HepG2 (cell line): ENCODE results near the gene TMEM267. TPM values are rescaled to one million over a fixed set of nuclear protein-coding genes. Genes with fewer than 3 reads are reported as not detected.
A peak's percentile ranks its signal among the peaks of the same experiment; 100 is the strongest.

Source experiments
- ATAC-seq: fragments of 200-7000 bp; cut with Tn5 transposase; 3 replicates; pipeline ENCODE4 v1.9.1; 2020; ENCODE audit warnings: mild to moderate bottlenecking, moderate library complexity
- BruUV-seq: library from RNA; stranded (reverse); fragments of 400-500 nt; replicated peaks from 2 replicates; lab custom pipeline; 2021; lab: Mats Ljungman, UMichigan
- CTCF ChIA-PET: fragments of 300-600 bp; formaldehyde crosslinking; extraction: SDS; loops from one replicate; lab custom pipeline; 2021; ENCODE audit warnings: low total read pairs, inconsistent platforms, low intra/inter-chr PET ratio; lab: Yijun Ruan, JAX
- POLR2A ChIA-PET: fragments of 350-600 bp; sonication (Branson Sonifier 250); formaldehyde crosslinking; loops from one replicate; lab custom pipeline; 2020; ENCODE audit warnings: antibody characterized with exemption, inconsistent platforms; lab: Yijun Ruan, JAX
- DNase-seq: peaks from one replicate; pipeline ENCODE4 v3.0.0-alpha.2; 2015; ENCODE audit warnings: low spot score
- FAIRE-seq: peaks from 3 replicates; lab custom pipeline; 2011; peaks lifted over from hg19 to GRCh38; lab: Jason Lieb, UNC
- H2AFZ ChIP-seq: one replicate; pipeline ENCODE4 v1.6.1; 2011; ENCODE audit warnings: low read length, inconsistent platforms
- H3K27ac ChIP-seq: fragments of 300-600 bp; 3 replicates; pipeline ENCODE4 v1.8.0; 2011; ENCODE audit warnings: mixed run types, mild to moderate bottlenecking, mixed read lengths, low read length, inconsistent platforms; ENCODE audit not compliant: insufficient read depth; ENCODE audit errors: extremely low read length
- H3K27me3 ChIP-seq, 2 experiments: fragments of 200-600 bp in 1 of 2; 2 replicates in 1 of 2; 3 replicates in 1 of 2; pipeline versions ENCODE4 v1.6.0 to v1.8.0; 2011; ENCODE audit warnings: low read length in 2 of 2, mild to moderate bottlenecking in 2 of 2, moderate library complexity in 2 of 2, inconsistent platforms in 1 of 2; ENCODE audit not compliant: insufficient read depth in 2 of 2, control insufficient read depth in 1 of 2
- H3K36me3 ChIP-seq, 2 experiments: fragments of 200-600 bp in 1 of 2; replicated peaks in 1 of 2; 2 replicates in 1 of 2; 3 replicates in 1 of 2; pipeline versions ENCODE4 v1.5.1 to v1.8.0; 2011; ENCODE audit warnings: low read length in 2 of 2, inconsistent platforms in 1 of 2; ENCODE audit not compliant: insufficient read depth in 2 of 2, control insufficient read depth in 1 of 2
- H3K4me1 ChIP-seq: 2 replicates; pipeline ENCODE4 v1.5.1; 2012; ENCODE audit warnings: low read length, inconsistent platforms; ENCODE audit not compliant: insufficient read depth
- H3K4me2 ChIP-seq: 2 replicates; pipeline ENCODE4 v1.6.0; 2011; ENCODE audit warnings: low read depth, low read length, inconsistent platforms
- H3K4me3 ChIP-seq, 3 experiments: fragments of 200-600 bp in 1 of 3; sonication (generic), shearing (Covaris generic) in 1 of 3; replicated peaks in 1 of 3; 2 replicates each; pipeline ENCODE4 v1.5.1; 2011 to 2016; ENCODE audit warnings: low read length in 3 of 3, inconsistent platforms in 2 of 3, low read depth in 2 of 3, mild to moderate bottlenecking in 2 of 3, control low read depth in 1 of 3, mixed read lengths in 1 of 3; ENCODE audit not compliant: insufficient read depth in 1 of 3
- H3K79me2 ChIP-seq: one replicate; pipeline ENCODE4 v1.6.1; 2011; ENCODE audit warnings: low read length, inconsistent platforms; ENCODE audit not compliant: insufficient read depth
- H3K9ac ChIP-seq: 2 replicates; pipeline ENCODE4 v1.6.0; 2011; ENCODE audit warnings: mild to moderate bottlenecking, low read depth, low read length, inconsistent platforms; ENCODE audit not compliant: insufficient read depth
- H3K9me3 ChIP-seq: 2 replicates; pipeline ENCODE4 v1.5.1; 2012; ENCODE audit warnings: mild to moderate bottlenecking, low read length
- H4K20me1 ChIP-seq: 2 replicates; pipeline ENCODE4 v1.6.0; 2011; ENCODE audit warnings: inconsistent platforms, mild to moderate bottlenecking, low read length, moderate library complexity; ENCODE audit not compliant: insufficient read depth
- CBX1 ChIP-seq: IDR thresholded peaks from one replicate; pipeline ENCODE4 v1.6.1; 2016; ENCODE audit warnings: antibody characterized with exemption, low read depth
- STAG1 ChIP-seq: sonication (generic); formaldehyde crosslinking; IDR thresholded peaks from 2 replicates; pipeline ENCODE4 v1.4.0; 2020; ENCODE audit warnings: missing genetic modification reagents
- ZNF713 ChIP-seq: sonication (generic); formaldehyde crosslinking; IDR thresholded peaks from 2 replicates; pipeline ENCODE4 v1.4.0; 2020; ENCODE audit warnings: mild to moderate bottlenecking, missing genetic modification reagents
- WGBS: methylation state at CpG from one replicate; pipeline ENCODE4 v1.1.6; 2017; ENCODE audit warnings: low lambda C conversion rate; 5-methylcytosine and 5-hydroxymethylcytosine counted together
- in situ Hi-C: cut with HindIII; loops from 2 replicates; pipeline ENCODE4 v1.10.0; 2017; ENCODE audit warnings: low pct_unique_long_range_greater_than_20kb; ENCODE audit not compliant: extremely low pct_ligation_motif_present
- intact Hi-C: fragments of 100-400 bp; cut with micrococcal nuclease; formaldehyde crosslinking; loops from one replicate; pipeline ENCODE4 v1.10.0; 2022; ENCODE audit not compliant: unreplicated experiment
- polyA plus RNA-seq, 8 experiments: library from polyadenylated mRNA; depleted of rRNA in 3 of 8; stranded (reverse) in 7 of 8; unstranded in 1 of 8; fragments of >200 nt; fragmentation: Illumina TruSeq in 4 of 8; extraction: Trizol in 4 of 8; gene quantifications; 2 replicates each; pipeline versions ENCODE4 v1.2.1 to v1.2.3, GENCODE V29; 2011 to 2016; ENCODE audit warnings: low read depth in 4 of 8, missing spikeins in 1 of 8, mixed read lengths in 1 of 8; ENCODE audit not compliant: insufficient read depth in 1 of 8
- total RNA-seq, 5 experiments: library from RNA; depleted of rRNA; stranded (reverse); fragments of >200 nt; fragmentation: Illumina TruSeq; extraction: Trizol; gene quantifications; 2 replicates each; pipeline ENCODE4 v1.2.3, GENCODE V29; 2016; ENCODE audit warnings: low read depth in 1 of 5
- TF ChIP-seq, protein P1 (sequence below): sonication (generic); formaldehyde crosslinking; IDR thresholded peaks from 2 replicates; pipeline ENCODE4 v1.5.0; 2020; ENCODE audit warnings: mild to moderate bottlenecking, missing genetic modification reagents
- TF ChIP-seq, protein P2 (sequence below): sonication (generic); formaldehyde crosslinking; IDR thresholded peaks from 2 replicates; pipeline ENCODE4 v1.5.0; 2020; ENCODE audit warnings: mild to moderate bottlenecking, missing genetic modification reagents, moderate library complexity
- TF ChIP-seq, protein P3 (sequence below): sonication (generic); formaldehyde crosslinking; IDR thresholded peaks from 2 replicates; pipeline ENCODE4 v1.8.1; 2022; ENCODE audit warnings: mild to moderate bottlenecking, missing genetic modification reagents

Gene TMEM267
- total and polyA plus RNA-seq, 2 of the 13 experiments (the other 11 are each of a cell fraction or from before 2014, with no cell fraction given) = 8.9 to 12.6 TPM

DNA sequence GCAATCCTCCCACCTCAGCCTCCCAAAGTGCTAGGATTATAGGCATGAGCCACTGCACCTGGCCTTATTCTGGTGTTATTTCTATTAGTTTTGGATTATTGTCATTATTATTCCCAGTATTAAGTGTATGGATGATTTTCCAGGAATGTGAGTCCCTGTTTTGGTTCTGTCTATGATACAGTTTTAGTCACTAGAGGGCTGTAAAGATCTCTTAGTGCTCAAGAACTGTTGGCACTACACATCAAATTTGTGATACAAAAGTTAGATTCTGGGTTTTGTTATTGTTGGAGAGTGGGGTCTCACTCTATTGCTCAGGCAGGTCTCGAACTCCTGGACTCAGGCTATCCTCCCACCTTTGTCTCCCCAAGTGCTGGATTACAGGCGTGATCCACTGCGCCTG, 83.6 kb downstream of the TMEM267 start:
- no peak overlapping the region for H3K27ac ChIP-seq
- ChIA-PET CTCF (no interaction called here), POLR2A (interaction anchor here (3.6 kb wide), 1 partner anchor 84 kb away, joined by 84 read pairs; the partner anchor contains the start of gene TMEM267)
- no peaks in the 10 kb centered on the region for H3K36me3 ChIP-seq
- ATAC-seq (peak; percentile 52), DNase-seq (no peak), FAIRE-seq (no peak)
- in situ Hi-C loops = no loop called here
- no peak for TF ChIP-seq ZNF713 (CRISPR knock-in tag)
- TF ChIP-seq, protein P1, sequence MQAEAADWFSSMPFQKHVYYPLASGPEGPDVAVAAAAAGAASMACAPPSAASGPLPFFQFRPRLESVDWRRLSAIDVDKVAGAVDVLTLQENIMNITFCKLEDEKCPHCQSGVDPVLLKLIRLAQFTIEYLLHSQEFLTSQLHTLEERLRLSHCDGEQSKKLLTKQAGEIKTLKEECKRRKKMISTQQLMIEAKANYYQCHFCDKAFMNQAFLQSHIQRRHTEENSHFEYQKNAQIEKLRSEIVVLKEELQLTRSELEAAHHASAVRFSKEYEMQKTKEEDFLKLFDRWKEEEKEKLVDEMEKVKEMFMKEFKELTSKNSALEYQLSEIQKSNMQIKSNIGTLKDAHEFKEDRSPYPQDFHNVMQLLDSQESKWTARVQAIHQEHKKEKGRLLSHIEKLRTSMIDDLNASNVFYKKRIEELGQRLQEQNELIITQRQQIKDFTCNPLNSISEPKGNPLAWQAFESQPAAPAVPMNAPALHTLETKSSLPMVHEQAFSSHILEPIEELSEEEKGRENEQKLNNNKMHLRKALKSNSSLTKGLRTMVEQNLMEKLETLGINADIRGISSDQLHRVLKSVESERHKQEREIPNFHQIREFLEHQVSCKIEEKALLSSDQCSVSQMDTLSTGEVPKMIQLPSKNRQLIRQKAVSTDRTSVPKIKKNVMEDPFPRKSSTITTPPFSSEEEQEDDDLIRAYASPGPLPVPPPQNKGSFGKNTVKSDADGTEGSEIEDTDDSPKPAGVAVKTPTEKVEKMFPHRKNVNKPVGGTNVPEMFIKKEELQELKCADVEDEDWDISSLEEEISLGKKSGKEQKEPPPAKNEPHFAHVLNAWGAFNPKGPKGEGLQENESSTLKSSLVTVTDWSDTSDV (CRISPR knock-in tag) = no peak
- no peak for TF ChIP-seq CBX1
- TF ChIP-seq, protein P2, sequence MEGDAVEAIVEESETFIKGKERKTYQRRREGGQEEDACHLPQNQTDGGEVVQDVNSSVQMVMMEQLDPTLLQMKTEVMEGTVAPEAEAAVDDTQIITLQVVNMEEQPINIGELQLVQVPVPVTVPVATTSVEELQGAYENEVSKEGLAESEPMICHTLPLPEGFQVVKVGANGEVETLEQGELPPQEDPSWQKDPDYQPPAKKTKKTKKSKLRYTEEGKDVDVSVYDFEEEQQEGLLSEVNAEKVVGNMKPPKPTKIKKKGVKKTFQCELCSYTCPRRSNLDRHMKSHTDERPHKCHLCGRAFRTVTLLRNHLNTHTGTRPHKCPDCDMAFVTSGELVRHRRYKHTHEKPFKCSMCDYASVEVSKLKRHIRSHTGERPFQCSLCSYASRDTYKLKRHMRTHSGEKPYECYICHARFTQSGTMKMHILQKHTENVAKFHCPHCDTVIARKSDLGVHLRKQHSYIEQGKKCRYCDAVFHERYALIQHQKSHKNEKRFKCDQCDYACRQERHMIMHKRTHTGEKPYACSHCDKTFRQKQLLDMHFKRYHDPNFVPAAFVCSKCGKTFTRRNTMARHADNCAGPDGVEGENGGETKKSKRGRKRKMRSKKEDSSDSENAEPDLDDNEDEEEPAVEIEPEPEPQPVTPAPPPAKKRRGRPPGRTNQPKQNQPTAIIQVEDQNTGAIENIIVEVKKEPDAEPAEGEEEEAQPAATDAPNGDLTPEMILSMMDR (CRISPR knock-in tag) = peak; percentile 60
- peak; percentile 75 for TF ChIP-seq STAG1
- TF ChIP-seq, protein P3, sequence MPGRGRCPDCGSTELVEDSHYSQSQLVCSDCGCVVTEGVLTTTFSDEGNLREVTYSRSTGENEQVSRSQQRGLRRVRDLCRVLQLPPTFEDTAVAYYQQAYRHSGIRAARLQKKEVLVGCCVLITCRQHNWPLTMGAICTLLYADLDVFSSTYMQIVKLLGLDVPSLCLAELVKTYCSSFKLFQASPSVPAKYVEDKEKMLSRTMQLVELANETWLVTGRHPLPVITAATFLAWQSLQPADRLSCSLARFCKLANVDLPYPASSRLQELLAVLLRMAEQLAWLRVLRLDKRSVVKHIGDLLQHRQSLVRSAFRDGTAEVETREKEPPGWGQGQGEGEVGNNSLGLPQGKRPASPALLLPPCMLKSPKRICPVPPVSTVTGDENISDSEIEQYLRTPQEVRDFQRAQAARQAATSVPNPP (CRISPR knock-in tag) = no peak
- intact Hi-C loops = loop anchor here (5.0 kb wide), 1 partner anchor 157 kb away; the partner anchor contains the start of gene PAIP1
- WGBS = 64% methylated on average over 3 of the region's 3 CpGs
- no peaks in the 10 kb centered on the region for H4K20me1 ChIP-seq
- no peaks in the 10 kb centered on the region for H3K27me3 ChIP-seq
- peaks cover 10% of the 10 kb centered on the region for H3K4me1 ChIP-seq
- H3K79me2 ChIP-seq = no peaks in the 10 kb centered on the region
- no peak overlapping the region for H3K9ac ChIP-seq
- no peak overlapping the region for H3K4me3 ChIP-seq
- no peak overlapping the region for H3K4me2 ChIP-seq
- H2AFZ ChIP-seq = no peak overlapping the region
- BruUV-seq = no TSS peak
- H3K9me3 ChIP-seq = no peaks in the 10 kb centered on the region
